GM23248 (cell line): ENCODE measurements around the gene KRT14.
"Not testable (repeated sequence)": the region's sequence is repeated elsewhere in the genome, so short reads cannot be mapped to it uniquely, and the experiment has no call there.

Source experiments
- EZH2 ChIP-seq: fragments of 200-600 bp; sonication (generic); IDR thresholded peaks from 2 replicates; pipeline ENCODE4 v1.6.1; 2018; ENCODE audit warnings: antibody characterized with exemption, mild to moderate bottlenecking; ENCODE audit not compliant: insufficient read depth, poor library complexity, severe bottlenecking
- EZH2phosphoT487 ChIP-seq: fragments of 200-600 bp; sonication (generic); IDR thresholded peaks from 2 replicates; pipeline ENCODE4 v1.6.1; 2018; ENCODE audit warnings: antibody characterized with exemption, moderate library complexity, mild to moderate bottlenecking, low read depth; ENCODE audit not compliant: insufficient read depth

GRCh38 chr17:41619927-41620582 lies 33.4 kb upstream of the KRT14 start:
- not testable (repeated sequence) for TF ChIP-seq EZH2phosphoT487, EZH2
